Pulmonary artery endothelial cell (primary cell): ENCODE data around the gene TGFBR1. TPM values are rescaled to one million over a fixed set of nuclear protein-coding genes. Genes with fewer than 3 reads are reported as not detected.

Source experiments
- DNase-seq: peaks from one replicate; pipeline ENCODE4 v3.0.0-alpha.2; 2011; ENCODE audit warnings: low read depth, low spot score
- total RNA-seq: library from RNA; depleted of rRNA; stranded (reverse); fragments of >200 nt; gene quantifications from 2 replicates; pipeline ENCODE4 v1.2.3, GENCODE V29; 2014

TGFBR1 gene
- total RNA-seq, 1 donor from 2014 or later = 14.8 TPM

DNA sequence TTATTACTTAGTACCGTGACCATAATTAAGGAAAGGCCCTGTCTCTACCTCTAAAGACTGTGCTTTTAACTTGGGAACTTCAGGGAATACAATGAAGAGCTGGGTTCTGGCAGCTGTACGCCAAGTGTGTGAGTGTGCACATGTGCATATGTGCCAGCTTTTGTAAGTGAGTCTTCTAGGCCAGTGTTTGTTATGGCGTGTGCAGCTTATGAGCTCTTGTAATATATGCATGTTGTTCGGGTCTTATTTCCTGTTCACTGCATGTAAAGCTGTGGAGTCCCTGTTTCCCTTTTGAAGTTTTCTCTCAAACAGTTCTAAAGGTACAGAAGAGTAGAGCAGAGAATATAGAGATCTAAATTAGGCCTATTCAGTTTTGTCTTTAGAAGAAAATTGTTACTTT lies 30.5 kb downstream of the TGFBR1 start:
- DNase-seq = no peak

DNA sequence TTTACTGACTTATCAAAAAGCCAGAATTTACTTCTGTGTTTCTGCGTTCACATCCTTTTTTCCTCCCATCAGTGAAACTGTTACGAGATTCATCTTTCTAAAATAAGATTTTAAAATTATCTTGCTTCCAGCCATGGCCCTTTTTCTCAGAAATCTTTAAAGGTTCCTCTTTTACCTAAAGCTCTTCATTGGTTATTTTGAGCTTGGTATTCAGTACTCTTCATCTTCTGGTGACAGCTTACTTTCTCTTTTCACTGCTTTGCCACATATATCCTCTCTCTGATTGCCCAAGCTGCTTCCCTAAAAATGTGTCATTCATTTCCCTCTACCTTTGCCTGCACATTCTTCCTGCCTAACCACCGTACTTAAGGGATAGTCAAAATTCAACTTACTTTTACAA lies 32.3 kb downstream of the TGFBR1 start:
- DNase-seq = no peak

DNA sequence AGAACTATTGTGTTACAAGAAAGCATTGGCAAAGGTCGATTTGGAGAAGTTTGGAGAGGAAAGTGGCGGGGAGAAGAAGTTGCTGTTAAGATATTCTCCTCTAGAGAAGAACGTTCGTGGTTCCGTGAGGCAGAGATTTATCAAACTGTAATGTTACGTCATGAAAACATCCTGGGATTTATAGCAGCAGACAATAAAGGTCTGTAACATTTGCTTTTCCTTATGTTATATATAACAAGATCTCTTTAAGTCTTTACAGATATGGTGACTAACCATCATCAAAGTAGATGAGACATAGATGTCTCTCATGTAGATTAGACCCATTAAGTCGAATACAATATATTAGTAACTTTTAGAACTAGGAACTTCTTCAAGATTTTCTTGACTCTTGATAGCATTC lies 33.0 kb downstream of the TGFBR1 start:
- DNase-seq = no peak

DNA sequence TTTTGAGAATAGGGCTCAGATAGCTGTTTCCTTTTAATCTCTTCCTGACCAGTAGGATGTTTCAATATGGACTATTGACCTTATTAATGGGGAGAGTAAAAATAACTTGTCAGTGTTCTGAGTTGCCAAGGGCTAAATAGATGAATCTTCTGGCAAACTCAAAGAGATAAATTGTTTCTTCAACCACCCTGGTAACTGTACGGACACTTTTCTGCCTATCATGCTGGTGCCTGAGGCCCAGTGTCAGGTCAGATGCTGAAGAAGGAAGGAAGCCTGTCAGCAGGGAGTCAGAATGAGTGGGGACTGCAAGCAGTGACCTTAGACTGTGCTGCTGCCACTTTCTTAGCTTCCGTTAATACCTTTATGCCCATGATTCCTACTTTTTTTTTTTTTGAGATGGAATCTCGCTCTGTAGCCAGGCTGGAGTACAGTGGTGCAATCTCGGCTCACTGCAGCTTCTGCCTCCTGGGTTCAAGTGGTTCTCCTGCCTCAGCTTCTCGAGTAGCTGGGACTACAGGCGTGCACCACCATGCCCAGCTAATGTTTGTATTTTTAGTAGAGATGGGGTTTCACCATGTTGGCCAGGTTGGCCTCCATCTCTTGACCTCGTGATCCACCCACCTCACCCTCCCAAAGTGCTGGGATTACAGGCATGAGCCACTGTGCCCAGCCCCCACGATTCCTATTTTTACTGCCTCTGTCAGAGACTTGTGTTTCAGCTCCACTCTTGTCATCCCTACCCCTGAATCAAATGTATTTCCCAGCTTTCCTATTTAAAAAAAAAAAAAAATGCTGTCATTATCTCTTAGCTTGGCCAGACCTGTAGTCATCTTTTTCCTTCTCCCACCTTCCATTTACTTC lies 33.7 kb downstream of the TGFBR1 start:
- DNase-seq = no peak

DNA sequence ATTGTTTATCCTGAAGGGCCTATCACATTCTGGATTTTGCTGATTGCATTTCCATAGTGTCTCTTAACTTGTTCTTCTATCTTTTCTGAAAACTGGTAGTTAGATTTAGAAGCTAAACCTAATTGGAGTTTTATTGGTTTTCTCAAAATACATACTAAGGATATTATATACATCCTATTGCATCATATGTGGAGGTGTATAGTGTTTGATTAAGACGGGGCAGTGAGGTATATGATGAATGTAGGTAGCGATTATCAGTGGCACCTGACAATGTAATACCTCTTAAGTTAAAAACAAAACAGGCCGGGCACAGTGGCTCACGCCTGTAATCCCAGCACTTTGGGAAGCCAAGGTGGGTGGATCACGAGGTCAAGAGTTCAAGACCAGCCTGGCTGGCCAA lies 35.0 kb downstream of the TGFBR1 start:
- DNase-seq = no peak

DNA sequence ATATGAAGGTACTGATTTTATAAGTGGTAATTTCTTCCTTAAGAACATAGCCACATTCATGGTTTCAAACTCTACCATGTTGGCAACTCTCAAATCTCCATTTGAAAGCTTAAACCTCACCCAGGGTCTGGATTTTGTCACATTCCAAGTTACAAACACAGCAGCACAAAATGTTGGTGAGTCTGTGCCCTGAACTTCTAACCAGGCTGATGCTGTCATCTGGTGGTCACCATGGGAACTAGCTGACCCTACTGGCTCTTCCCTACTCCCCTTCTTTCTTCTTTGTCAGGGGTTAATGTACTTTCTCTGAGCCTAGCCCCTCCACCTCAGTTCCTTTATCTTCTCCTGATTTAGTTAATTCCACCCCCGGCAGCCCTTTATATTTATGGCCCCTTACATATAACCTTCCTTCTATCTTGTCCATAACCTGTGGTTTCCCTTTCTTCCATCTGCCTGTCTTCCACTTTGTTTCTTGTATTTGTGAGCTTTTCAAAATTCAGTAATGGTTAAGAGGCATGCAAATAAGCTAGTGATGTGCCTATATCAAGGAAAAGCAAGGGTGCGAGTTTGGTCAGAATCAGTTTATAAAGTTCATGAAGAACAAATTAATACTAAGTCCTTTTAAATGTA lies 35.9 kb downstream of the TGFBR1 start:
- DNase-seq = peak; percentile 8

DNA sequence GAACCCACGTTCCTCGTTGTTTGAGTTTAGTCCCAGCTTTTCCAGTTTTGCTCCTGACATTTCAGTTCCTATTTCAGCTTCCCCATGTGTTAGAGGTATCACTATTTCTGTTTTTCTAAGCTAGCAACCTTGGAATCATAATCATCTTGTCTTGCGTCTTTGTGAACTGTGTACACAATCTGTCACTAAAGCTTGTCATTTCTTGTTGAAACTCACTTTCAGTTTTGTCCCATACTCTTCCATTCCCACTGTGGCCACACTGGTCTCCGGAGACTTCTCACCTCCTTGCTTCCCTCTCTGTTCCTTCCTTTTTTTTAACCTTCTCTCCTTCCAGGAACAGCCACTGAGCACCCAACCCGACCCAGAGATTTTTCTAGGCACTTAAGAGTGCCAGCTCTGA lies 36.9 kb downstream of the TGFBR1 start:
- DNase-seq = no peak

DNA sequence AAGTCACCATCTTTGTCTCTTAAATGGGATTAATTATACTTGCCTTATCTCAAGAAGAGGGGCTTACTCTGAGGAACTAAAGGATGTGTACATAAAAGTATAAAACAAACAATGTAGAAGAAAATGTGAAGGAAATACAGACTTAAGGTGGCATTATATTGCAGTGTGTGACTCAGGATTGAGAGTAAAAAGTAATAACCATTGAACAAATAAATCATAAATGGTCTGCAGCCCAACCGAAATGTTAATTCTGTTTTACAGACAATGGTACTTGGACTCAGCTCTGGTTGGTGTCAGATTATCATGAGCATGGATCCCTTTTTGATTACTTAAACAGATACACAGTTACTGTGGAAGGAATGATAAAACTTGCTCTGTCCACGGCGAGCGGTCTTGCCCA lies 37.4 kb downstream of the TGFBR1 start:
- DNase-seq = no peak

DNA sequence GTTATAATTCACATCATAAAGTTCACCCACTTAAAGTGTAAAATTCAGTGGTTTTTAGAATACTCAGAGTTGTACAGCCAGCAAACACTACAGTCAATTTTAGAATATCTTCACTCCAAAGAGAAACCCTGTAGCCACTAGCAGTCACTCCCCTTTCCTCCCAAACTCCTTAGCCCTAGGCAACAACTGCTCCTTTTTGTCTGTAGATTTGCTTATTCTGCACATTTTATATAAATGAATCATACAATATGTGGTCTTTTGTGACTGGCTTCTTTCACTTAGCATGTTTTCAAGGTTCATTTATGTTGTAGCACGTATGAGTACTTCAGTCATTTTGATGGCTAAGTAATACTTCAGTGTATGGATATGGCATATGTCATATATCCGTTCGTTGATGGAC lies 38.7 kb downstream of the TGFBR1 start:
- no peak for DNase-seq

DNA sequence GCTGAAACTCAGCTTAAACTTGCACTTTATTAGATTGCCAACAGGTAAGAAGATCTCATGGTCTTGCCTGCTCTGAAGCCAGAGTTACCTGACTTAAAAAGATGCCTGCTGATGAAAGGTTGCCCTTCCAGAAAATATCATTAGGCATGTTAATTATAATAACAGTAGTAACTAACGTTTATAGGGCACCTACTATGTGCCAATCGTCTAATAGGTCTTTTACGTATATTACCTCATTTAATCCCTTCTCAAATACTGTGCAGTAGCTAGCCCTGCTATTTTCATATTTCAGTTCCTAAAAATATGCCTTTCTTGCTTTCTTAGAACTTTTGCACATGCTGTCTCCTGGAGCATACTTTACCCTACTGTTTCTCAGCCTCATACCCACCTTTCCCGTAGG lies 40.1 kb downstream of the TGFBR1 start:
- no peak for DNase-seq

DNA sequence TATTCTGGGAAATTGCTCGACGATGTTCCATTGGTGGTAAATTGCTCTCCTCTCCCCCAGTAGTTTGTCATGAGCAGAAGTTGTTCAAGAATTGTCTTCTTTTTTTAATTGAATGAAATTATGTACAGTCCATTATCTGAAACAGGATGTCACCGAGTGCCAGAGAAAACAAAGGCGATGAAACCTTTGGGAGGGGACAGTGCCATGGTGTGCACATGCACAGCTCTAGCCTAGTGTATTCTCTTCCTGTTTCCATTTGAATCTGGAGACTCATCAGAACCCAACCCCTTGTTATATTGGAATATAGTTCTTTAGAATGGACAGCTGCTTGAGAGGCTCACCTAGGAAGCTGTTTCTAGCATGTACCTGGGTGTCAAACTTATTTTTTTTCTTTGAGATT lies 41.7 kb downstream of the TGFBR1 start:
- no peak for DNase-seq

DNA sequence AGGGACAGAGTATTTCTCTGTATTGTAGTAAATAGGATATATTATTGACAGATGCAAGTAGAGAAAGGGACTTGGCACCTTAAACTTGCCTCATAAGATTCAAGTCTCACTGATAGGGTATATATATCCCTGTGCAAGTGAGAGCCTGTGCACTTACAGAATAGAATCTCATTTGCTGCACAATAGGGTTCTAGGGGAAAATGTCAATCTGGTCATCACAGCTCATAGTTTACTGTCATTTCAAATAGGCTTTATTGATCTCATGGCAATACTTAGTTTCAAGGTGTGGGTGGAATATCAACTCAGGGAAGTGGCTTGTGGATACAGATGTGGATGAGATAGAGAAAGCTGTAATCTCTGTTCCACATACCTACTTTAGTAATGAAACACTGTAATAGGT lies 42.3 kb downstream of the TGFBR1 start:
- DNase-seq = no peak

DNA sequence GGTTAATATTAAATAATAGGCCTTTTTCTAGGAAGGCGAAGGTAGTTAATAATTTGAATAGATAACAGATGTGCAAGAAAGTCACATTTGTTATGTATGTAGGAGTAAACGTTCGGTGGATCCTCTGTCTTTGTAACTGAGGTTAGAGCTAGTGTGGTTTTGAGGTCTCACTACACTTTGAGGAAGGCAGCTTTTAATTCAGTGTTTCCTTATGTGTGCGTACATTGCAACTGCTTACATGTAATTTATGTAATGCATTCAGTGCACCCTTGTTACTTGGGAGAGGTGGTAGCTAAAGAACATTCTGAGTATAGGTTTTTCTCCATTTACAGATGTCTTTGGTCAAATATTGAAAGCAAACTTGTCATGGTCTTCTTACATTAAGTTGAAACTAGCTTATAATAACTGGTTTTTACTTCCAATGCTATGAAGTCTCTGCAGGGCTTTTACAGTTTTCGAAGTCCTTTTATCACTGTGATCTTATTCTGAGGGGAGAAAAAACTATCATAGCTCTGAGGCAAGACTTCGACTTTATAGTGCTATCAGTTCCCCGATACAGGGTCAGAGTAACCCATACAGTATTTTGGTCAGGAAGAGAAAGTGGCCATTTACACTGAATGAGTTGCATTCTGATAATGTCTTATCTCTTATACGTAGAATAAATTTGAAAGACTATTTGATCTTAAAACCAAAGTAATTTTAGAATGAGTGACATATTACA lies 45.7 kb downstream of the TGFBR1 start:
- DNase-seq = no peak

DNA sequence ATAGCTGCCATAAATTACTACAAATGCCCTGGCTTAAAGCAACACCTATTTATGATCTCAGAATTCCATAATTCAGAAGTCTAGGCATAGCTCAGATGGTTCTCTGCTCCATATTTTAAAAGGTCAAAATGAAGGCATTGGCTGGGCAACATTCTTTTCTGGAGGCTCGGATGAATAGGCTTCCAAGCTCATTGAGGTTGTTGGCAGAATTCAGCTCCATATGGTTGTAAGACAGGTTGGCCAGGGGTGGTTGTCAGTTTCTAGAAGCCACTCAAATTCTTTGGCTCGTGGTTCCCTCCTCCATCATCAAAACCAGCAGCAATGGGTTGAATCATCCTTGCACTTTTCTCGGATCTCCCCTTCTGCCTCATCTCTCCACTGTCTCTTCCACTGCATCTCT lies 49.4 kb downstream of the TGFBR1 start:
- no peak for DNase-seq

DNA sequence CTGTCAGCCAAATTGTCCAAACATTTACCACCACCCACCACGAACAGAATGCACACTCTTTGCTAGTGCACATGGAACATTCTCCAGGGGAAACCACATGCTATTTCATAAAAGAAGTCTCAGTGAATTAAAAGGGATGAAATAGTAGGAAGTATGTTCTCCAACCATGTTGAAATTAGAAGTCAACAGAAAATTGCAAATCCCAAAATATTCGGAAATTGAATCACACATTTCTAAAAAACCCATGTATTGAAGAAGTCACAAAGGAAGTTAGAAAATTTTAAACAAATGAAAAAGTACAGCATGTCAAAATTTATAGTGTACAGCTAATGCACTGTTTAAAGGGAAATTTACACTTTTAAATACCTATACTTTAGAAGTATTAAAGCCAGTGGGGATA lies 50.8 kb downstream of the TGFBR1 start:
- DNase-seq = no peak

DNA sequence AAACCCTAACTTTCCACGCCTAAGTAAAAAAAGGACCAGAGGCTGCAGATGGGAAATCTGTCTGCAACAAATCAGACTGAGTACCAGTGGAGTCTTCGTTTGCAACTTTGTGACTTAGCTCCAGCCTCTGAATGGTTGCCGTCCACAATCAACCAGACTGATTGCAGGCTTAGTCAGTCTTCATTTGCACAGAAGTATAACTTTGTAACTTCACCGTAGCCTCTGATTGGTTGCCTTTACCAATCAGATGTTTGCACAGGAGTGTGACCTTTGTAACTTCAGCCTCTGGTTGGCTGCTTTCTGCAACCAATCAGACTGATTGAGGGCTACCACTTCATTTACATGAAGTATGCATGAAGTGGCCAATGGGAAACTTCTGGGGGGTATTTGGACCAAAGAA lies 53.7 kb downstream of the TGFBR1 start:
- no peak for DNase-seq

DNA sequence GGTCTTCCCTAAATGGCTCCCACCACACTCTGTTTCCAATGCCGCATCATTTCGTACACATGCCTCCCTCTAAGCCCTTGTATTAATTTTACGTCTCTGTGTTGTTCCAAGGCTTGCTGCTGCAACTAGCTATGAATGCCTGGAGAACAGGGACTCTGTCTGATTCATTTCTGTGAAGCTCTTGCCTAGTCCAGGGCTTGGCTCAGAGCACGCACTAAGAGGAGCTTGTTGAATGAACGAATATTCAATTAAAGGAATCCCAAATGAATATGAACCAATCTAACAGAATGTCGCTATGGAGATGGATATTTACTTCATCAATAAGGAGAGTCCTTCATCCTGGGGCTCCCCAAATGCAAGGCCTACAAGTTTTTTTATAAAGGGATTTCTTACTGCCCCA lies 55.3 kb downstream of the TGFBR1 start:
- DNase-seq = no peak

DNA sequence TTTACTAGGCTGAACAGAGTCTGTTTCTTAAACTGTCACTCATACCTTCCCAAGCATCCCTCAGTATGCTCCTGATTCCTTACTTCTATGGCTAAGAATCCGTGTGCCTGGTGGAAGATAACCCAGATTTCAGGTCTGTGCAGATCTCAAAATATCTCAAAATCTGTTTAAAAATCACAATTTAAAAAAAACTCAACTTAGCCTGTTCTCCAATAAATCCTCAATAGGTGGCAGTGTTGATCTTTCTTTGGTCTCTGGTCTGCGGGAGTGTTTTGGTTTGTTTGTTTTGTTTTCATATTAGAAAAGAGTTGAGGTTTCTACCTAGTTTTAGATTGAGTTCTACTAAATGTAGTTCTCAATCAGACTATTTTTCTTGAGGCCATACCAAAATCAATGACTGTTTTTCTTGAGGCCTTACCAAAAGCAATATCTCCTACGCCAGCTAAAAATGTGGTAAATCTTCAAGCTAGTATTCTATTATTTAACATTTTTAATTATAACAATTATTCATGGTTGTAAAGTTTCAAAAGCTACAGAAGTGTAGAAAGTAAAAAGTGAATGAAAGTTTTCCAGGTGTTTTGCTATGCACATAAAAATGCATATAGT lies 57.9 kb downstream of the TGFBR1 start:
- no peak for DNase-seq

DNA sequence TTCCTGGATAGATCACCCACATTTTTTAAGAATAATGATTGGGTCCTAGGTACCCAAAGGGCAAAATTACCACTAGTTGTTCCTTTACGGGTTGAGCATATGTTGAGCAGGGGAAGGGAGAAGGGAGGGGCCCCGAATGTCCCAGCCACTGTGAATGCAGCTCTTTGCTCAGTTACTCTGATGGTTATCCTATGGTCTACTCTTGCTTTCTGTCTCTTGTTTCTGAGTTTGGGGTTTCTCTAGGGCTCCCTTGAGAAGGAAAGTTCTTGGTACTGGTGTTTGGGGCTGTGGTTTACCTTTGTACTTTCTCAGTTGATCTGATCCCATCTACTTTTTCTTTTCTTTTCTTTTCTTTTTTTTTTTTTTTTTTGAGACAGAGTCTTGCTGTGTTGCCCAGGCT lies 61.2 kb downstream of the TGFBR1 start:
- no peak for DNase-seq

DNA sequence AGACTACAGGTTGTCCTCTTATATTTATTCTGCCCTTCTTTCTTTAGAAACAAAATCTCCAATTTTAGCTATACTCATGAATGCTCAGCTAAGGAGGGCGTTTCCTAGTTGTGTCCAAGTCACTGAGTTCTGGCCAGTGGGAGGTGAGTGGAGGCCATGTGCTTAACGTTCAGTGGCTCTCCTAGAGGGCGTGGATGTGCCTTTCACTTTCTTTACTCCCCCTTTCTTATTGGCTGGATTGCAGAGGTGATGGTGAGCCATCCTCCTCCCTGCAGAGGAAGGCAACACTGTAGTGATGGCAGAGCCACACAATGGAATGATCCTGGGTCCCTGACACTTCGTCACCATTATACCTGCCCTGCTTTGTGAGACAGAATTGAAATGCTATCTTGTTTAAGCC lies 62.2 kb downstream of the TGFBR1 start:
- DNase-seq = no peak

DNA sequence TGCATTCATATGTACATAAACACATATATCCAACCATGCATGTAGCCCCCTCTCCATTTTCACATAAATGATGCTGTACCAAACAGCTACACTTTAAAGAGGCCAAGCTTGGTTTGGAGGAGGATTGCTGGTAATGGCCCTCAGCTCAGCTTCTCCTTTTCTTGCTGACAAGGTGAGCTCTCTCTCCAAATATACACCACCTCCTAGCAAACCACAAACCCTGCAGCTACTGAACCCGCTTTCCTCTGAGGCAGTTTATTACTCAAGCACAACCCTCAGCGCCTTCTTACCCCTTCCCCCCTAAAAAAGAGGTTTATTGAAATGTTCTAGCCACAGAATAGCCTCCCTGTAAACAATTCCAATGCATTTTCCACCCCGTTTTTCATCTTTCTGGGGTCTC lies 62.8 kb downstream of the TGFBR1 start:
- DNase-seq = no peak

DNA sequence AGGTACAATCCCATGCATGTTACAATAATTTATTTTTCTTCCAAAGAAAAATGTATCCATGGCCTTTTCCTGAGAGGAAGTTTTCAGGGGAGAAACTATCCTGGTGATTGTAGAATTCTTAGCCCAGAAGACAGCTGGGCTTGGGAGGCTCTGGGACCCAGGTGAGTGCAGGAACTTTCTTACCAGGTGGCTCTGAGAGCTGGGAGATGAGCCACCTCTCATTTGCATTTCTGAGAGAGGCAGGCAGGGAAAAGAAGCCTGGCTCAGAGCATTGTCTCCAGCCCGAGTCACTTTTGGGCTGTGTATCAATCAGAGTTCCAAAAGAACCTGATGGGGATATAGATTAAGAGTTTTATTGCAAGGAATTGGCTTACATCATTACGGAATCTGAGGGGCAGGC lies 64.2 kb downstream of the TGFBR1 start:
- DNase-seq = no peak
